A673 (cell line): ENCODE data around the gene RAC2. TPM values are rescaled to one million over a fixed set of nuclear protein-coding genes. Genes with fewer than 3 reads are reported as not detected.

Source experiments
- BruUV-seq: library from RNA; stranded (reverse); fragments of 400-500 nt; replicated peaks from 2 replicates; lab custom pipeline; 2021; lab: Mats Ljungman, UMichigan
- CTCF ChIA-PET: fragments of 300-600 bp; sonication (Branson Sonifier 250); formaldehyde crosslinking; loops from one replicate; lab custom pipeline; 2022; ENCODE audit warnings: antibody characterized with exemption; lab: Charles Lee
- POLR2A ChIA-PET: fragments of 300-600 bp; sonication (Branson Sonifier 250); formaldehyde crosslinking; loops from one replicate; lab custom pipeline; 2022; ENCODE audit warnings: antibody characterized with exemption; ENCODE audit not compliant: low non-redundant PET; lab: Charles Lee
- DNase-seq: peaks from one replicate; pipeline ENCODE4 v3.0.0-alpha.2; 2015; ENCODE audit warnings: low spot score
- H3K27ac ChIP-seq: fragments of 200-600 bp; sonication (generic); 2 replicates; pipeline ENCODE4 v1.5.1; 2016; ENCODE audit warnings: mixed run types, low read depth, mild to moderate bottlenecking, mixed read lengths, antibody characterized with exemption, low read length; ENCODE audit not compliant: poor library complexity, severe bottlenecking
- H3K27me3 ChIP-seq: fragments of 200-600 bp; sonication (generic); replicated peaks from 2 replicates; pipeline ENCODE4 v1.6.1; 2017; ENCODE audit warnings: mixed run types, low read depth, mild to moderate bottlenecking, mixed read lengths, antibody characterized with exemption, low read length; ENCODE audit not compliant: insufficient read depth, poor library complexity
- H3K36me3 ChIP-seq: fragments of 200-600 bp; sonication (generic); 2 replicates; pipeline ENCODE4 v1.6.1; 2016; ENCODE audit warnings: mixed run types, mild to moderate bottlenecking, mixed read lengths, antibody characterized with exemption, low read length; ENCODE audit not compliant: insufficient read depth, poor library complexity, severe bottlenecking
- H3K4me1 ChIP-seq: fragments of 200-600 bp; sonication (generic); 2 replicates; pipeline ENCODE4 v1.6.1; 2017; ENCODE audit warnings: mixed run types, mild to moderate bottlenecking, mixed read lengths, antibody characterized with exemption, low read length; ENCODE audit not compliant: insufficient read depth, poor library complexity, severe bottlenecking
- H3K4me3 ChIP-seq: fragments of 200-600 bp; sonication (generic); 2 replicates; pipeline ENCODE4 v1.5.1; 2016; ENCODE audit warnings: low read depth, mixed run types, mild to moderate bottlenecking, mixed read lengths, low read length; ENCODE audit not compliant: poor library complexity, severe bottlenecking
- H3K9me3 ChIP-seq: fragments of 200-600 bp; sonication (generic); 2 replicates; pipeline ENCODE4 v1.6.1; 2016; ENCODE audit warnings: mixed run types, low read depth, mild to moderate bottlenecking, mixed read lengths, antibody characterized with exemption, low read length; ENCODE audit not compliant: poor library complexity, severe bottlenecking
- CTCF ChIP-seq: fragments of 300-800, 200-600 bp; sonication (generic); conservative IDR thresholded peaks from 2 replicates; pipeline ENCODE4 v1.5.1; 2017; ENCODE audit warnings: low read depth, mild to moderate bottlenecking, antibody characterized with exemption, low read length, moderate library complexity, mixed read lengths
- EZH2 ChIP-seq: fragments of 200-600 bp; sonication (generic); IDR thresholded peaks from 2 replicates; pipeline ENCODE4 v1.6.1; 2017; ENCODE audit warnings: borderline replicate concordance, low read depth, mild to moderate bottlenecking, mixed read lengths, antibody characterized with exemption, low read length; ENCODE audit not compliant: poor library complexity, severe bottlenecking
- intact Hi-C: fragments of 100-400 bp; cut with micrococcal nuclease; formaldehyde crosslinking; loops from one replicate; pipeline ENCODE4 v1.10.0; 2022; ENCODE audit not compliant: unreplicated experiment
- total RNA-seq: library from RNA; stranded (reverse); gene quantifications from 2 replicates; pipeline ENCODE4 v1.2.3, GENCODE V29; 2021

The RAC2 gene
- total RNA-seq, 1 experiment from 2014 or later = 4.0 TPM

- Histone ChIP-seq H3K27ac (no peak overlapping the region), H3K36me3 (no peaks in the 10 kb centered on the region), H3K4me1 (peaks cover 10% of the 10 kb centered on the region), H3K9me3 (no peaks in the 10 kb centered on the region), H3K4me3 (no peak overlapping the region), H3K27me3 (no peaks in the 10 kb centered on the region)
- ChIA-PET POLR2A (no interaction called here), CTCF (interaction anchor here (0.6 to 1.0 kb wide), 2 partner anchors 19 to 224 kb away, joined by 3 to 6 read pairs; no protein-coding TSS in a partner anchor)
- TF ChIP-seq CTCF = no peak
- no peak for TF ChIP-seq EZH2
- no peak for DNase-seq
- intact Hi-C loops = no loop called here
- no TSS peak for BruUV-seq
These were observed 4.5 kb downstream of the RAC2 start for GRCh38 chr22:37239336-37240239.

- Histone ChIP-seq H3K9me3 (no peaks in the 10 kb centered on the region), H3K27me3 (no peaks in the 10 kb centered on the region), H3K4me3 (no peak overlapping the region), H3K4me1 (no peaks in the 10 kb centered on the region), H3K36me3 (no peaks in the 10 kb centered on the region), H3K27ac (no peak overlapping the region)
- no peak for DNase-seq
- ChIA-PET POLR2A (no interaction called here), CTCF (interaction anchor here (0.5 kb wide), 1 partner anchor 187 kb away, joined by 4 read pairs; no protein-coding TSS in a partner anchor)
- BruUV-seq = no TSS peak
- intact Hi-C loops = no loop called here
- TF ChIP-seq EZH2 (no peak), CTCF (no peak)
These were observed 6.4 kb downstream of the RAC2 start for GRCh38 chr22:37237371-37238268.

GRCh38 chr22:37235897-37236607 is 8.0 kb downstream of the RAC2 start:
- POLR2A ChIA-PET = no interaction called here

More at GRCh38 chr22:37235897-37236607, 8.0 kb downstream of the RAC2 start:
- Histone ChIP-seq H3K36me3 (no peaks in the 10 kb centered on the region), H3K4me1 (no peaks in the 10 kb centered on the region), H3K27ac (no peak overlapping the region), H3K27me3 (no peaks in the 10 kb centered on the region), H3K4me3 (no peak overlapping the region), H3K9me3 (no peaks in the 10 kb centered on the region)
- CTCF ChIA-PET = no interaction called here
- intact Hi-C loops = no loop called here
- TF ChIP-seq CTCF (no peak), EZH2 (no peak)
- DNase-seq = no peak
- BruUV-seq = no TSS peak
